RWPE1 (cell line): ENCODE measurements around the gene DLGAP1.

ENCODE experiments used
- CTCF ChIA-PET: fragments of 350-600 bp; sonication (Branson Sonifier 250); formaldehyde crosslinking; extraction: SDS; loops from one replicate; lab custom pipeline; 2021; lab: Yijun Ruan, JAX
- POLR2A ChIA-PET: fragments of 400-600 bp; formaldehyde crosslinking; extraction: SDS; loops from one replicate; lab custom pipeline; 2020; ENCODE audit warnings: antibody characterized with exemption; ENCODE audit not compliant: low non-redundant PET; lab: Yijun Ruan, JAX
- DNase-seq: peaks from one replicate; pipeline ENCODE4 v3.0.0; 2012; ENCODE audit warnings: low spot score
- H3K27ac ChIP-seq: fragments of 450-650 bp; 2 replicates; pipeline ENCODE4 v1.5.1; 2017
- TF ChIP-seq, protein P1 (sequence below): fragments of 450-650 bp; conservative IDR thresholded peaks from 2 replicates; pipeline ENCODE4 v1.5.1; 2017; ENCODE audit warnings: low read depth, mild to moderate bottlenecking

Gene DLGAP1

GRCh38 chr18:3993941-3994687, 461.0 kb downstream of the DLGAP1 start:
- no peak for DNase-seq
- TF ChIP-seq, protein P1, sequence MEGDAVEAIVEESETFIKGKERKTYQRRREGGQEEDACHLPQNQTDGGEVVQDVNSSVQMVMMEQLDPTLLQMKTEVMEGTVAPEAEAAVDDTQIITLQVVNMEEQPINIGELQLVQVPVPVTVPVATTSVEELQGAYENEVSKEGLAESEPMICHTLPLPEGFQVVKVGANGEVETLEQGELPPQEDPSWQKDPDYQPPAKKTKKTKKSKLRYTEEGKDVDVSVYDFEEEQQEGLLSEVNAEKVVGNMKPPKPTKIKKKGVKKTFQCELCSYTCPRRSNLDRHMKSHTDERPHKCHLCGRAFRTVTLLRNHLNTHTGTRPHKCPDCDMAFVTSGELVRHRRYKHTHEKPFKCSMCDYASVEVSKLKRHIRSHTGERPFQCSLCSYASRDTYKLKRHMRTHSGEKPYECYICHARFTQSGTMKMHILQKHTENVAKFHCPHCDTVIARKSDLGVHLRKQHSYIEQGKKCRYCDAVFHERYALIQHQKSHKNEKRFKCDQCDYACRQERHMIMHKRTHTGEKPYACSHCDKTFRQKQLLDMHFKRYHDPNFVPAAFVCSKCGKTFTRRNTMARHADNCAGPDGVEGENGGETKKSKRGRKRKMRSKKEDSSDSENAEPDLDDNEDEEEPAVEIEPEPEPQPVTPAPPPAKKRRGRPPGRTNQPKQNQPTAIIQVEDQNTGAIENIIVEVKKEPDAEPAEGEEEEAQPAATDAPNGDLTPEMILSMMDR: no peak
- no peak overlapping the region for H3K27ac ChIP-seq
- ChIA-PET CTCF (interaction anchor here (1.0 to 3.0 kb wide), 5 partner anchors 68 to 328 kb away, joined by 3 to 22 read pairs (median 5); no protein-coding TSS in a partner anchor), POLR2A (no interaction called here)

DNA sequence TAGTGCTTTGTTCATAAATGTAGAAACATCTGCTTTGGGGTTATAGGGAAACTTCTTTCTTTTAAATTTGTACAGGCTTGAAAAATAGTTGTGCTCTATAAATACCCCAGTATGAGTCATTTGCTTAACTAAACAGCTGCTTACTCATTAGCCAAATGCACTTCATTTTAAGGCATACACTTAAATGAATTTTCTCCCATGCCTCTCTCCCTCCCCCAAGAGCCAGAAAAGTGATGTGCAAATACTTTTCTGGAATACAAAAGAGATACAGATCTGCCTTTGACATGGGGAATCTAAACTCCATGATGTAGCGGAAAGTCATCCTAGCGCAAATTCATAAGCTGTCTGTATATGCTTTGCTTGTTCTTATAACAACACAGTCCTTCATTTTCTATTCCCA, 469.4 kb downstream of the DLGAP1 start:
- peak; percentile 64 for DNase-seq
- CTCF ChIA-PET: interaction anchor here (0.7 to 2.7 kb wide), 3 partner anchors 9 to 215 kb away, joined by 4 to 9 read pairs (median 4); no protein-coding TSS in a partner anchor

DNA sequence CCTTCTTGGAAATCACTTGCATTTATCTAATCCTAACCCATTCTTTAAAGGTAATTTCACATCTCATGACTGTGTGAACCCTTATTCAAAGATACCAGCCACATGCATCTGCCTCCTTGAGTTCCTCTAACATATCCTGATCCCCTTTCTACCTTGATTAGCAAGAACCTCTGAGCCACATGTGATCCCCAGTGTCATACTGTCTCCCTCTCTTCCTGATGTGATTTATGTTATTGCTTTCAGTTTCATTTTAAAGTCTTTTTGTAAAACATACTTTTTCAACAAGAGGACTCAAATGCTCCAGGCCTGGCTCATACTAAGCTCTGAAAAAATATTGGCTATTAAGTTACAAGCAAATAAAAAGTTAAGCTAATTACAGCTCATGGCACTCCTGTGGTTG, 470.1 kb downstream of the DLGAP1 start:
- ChIA-PET CTCF (interaction anchor here (1.6 to 2.7 kb wide), 2 partner anchors 10 to 214 kb away, joined by 4 to 9 read pairs; no protein-coding TSS in a partner anchor), POLR2A (no interaction called here)

More for the DNA sequence above, 469.4 kb downstream of the DLGAP1 start:
- TF ChIP-seq, protein P1: no peak
- POLR2A ChIA-PET: no interaction called here
- H3K27ac ChIP-seq: no peak overlapping the region

GRCh38 chr18:3984163-3984757, 470.8 kb downstream of the DLGAP1 start:
- H3K27ac ChIP-seq: peak overlapping the region; percentile 71
- POLR2A ChIA-PET: no interaction called here
- CTCF ChIA-PET: interaction anchor here (1.6 to 2.7 kb wide), 2 partner anchors 11 to 213 kb away, joined by 4 to 9 read pairs; no protein-coding TSS in a partner anchor

More for the DNA sequence above, 470.1 kb downstream of the DLGAP1 start:
- peak overlapping the region; percentile 71 for H3K27ac ChIP-seq
- TF ChIP-seq, protein P1: no peak
- no peak for DNase-seq

DNA sequence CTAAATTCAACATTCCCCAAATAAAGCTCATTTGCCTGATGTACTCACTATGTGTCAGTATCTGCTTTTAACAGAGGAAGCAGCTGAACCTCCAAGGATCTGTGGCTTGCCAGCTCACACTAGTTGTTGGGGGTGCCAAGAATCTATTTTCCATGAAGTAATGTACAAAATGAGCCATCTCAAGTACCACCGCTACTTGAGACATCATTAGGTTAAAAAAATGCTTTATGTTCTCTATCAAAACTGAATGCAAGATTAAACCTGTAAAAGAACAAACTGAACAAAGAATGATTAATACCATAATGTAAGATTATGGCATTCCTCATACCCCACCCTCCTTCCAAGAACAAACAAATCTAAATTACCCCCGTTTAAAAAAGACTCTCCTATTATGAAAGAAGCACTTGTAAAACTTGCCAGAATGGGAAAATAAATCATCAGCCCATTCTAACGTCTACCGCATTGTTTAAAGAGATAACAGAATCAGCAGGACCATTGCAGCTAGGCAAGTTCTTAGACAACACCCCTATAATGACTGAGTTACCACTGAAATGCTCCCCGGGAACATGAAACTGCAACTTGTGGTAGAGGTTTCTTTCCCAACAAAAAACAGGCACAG, 471.6 kb downstream of the DLGAP1 start:
- DNase-seq: peak; percentile 72
- CTCF ChIA-PET: interaction anchor here (2.7 kb wide), 1 partner anchor 12 kb away, joined by 9 read pairs; no protein-coding TSS in a partner anchor
- POLR2A ChIA-PET: no interaction called here
- no peak overlapping the region for H3K27ac ChIP-seq
- TF ChIP-seq, protein P1: no peak

More at GRCh38 chr18:3984163-3984757, 470.8 kb downstream of the DLGAP1 start:
- TF ChIP-seq, protein P1: no peak
- DNase-seq: no peak

DNA sequence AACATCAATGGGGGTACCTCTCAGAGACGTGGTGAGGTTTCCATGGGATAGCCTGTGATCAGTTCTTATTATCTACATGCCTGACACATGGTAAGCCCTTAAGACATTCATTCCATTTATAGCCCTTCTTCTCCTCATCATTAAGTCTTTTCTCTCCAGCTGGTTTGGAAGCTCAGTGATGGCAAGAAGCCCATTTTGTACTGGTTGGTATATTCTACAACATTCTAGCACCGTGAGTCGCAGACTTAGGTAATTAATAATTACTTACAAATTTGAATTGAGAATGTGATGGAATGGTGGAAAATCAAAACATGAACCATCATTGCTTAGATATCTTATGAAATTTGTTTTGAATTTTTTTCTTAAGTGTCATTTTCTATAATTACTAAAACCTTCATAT, 472.6 kb downstream of the DLGAP1 start:
- ChIA-PET POLR2A (no interaction called here), CTCF (no interaction called here)
- TF ChIP-seq, protein P1: no peak
- H3K27ac ChIP-seq: no peak overlapping the region
- DNase-seq: no peak
